ENCODE measurements around the gene DCLK3.

The DCLK3 gene

GRCh38 chr3:36707623-36708409, 56.5 kb downstream of the DCLK3 start:
- no peak for DNase-seq (ENCODE audit: low read depth)

DNA sequence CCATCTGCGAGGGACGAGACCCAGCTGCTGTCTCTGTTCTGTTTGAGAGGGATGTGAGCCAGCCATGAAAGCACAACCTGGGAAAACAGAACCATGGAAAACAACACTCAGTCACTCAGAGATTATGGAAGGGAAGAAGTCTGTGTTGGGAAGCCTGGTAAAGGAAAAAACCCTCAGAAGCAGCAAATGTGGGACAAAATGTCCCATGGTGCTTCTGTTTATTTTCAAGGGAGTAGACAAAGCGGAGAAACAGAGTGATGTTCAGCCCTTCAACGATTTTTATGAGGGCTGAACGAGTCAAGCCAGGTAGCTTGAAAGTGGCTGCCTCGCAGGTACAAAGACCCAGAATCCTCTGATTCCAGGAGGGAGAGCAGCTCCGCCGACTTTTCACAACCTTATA, 59.3 kb downstream of the DCLK3 start:
- no peak for DNase-seq (ENCODE audit: low read depth)

GRCh38 chr3:36704280-36704679, 60.1 kb downstream of the DCLK3 start:
- DNase-seq (ENCODE audit: low read depth), result no peak

DNA sequence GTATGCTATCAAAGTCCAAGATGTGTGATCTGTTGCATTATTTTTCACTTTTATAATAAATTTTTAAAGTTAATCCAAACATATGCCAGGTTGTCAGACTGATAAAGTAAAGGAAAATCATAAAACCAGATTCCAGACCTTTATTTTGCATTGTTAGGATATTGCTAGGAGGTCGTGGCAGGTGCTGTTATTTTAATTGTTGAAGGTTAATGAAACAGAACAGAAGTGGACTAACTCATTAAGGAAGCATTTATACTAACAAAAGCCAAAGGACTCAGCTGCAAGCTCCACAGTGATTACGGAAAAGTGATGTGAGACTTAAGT, 63.1 kb downstream of the DCLK3 start:
- DNase-seq (ENCODE audit: low read depth), result no peak

DNA sequence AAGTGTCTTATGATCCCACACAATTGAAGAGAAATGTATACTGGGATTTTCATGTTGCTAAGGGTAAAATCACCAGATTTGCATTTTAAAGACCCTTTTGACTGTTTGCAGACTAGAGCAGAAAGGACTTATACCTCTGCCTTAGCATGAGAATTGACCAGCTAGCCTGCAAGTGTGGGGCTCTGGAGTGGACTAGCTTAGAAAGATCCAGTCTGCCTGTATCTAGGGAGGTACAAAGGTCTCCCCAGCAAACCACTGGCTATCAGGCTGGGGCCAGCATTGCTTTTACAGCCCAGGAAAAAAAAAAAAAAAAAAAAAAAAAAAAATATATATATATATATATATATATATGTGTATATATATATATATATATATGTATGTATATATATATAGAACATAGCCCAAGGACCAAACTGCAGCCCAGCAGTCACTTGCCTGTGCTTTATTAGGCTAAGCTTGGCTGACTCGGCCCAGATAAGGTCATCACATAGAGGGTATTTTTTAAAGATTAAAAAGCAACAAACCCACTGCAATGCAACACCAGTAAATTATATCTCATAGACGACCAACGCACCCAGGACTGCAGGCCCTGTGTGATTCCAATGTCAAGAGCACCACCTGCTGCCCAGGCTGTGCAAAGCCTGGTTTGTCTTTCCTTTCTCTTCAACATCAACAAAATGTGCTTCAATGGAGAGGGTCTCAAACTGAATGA, 63.7 kb downstream of the DCLK3 start:
- no peak for DNase-seq (ENCODE audit: low read depth)

- no peak for DNase-seq (ENCODE audit: low read depth)
These were observed 66.0 kb downstream of the DCLK3 start for GRCh38 chr3:36698314-36698713.

- no peak for DNase-seq (ENCODE audit: low read depth)
These were observed 66.9 kb downstream of the DCLK3 start for GRCh38 chr3:36697229-36698001.

DNA sequence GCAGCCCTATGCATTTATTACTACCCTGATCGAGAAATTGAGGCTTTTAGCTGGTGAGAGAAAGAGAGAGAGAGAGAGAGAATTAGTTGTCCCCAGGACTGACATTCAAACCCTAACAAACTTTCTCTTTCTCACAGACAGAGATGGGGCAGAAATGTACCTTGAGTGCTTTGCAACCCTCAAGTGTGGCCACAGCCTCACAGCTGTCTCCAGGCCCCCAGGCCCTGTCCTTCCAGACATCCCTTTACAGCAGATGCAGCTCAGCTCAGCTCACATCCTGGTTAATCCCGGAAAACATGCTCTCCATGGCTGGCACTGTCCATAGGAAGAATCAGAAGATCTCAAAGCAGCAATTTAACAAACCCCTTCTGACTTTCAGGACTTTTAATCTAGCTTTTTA, 67.6 kb downstream of the DCLK3 start:
- DNase-seq (ENCODE audit: low read depth), result no peak

DNA sequence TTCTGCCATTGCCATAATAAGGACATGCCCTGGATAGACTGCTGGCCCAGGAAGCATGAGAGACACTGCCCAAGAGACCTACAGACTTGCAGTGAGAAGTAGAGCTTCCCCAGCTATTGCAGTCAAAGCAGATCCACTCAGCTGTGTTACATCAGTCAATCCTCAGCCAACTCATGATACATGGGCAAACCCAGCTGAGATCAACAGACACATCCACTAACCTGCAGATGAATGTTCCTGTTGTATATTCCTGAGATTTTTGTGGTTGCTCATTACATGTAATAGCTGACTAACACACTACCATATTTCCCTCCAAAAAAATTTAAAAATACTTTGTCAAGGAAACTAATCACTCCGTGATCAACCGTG, 68.6 kb downstream of the DCLK3 start:
- DNase-seq (ENCODE audit: low read depth), result no peak

DNA sequence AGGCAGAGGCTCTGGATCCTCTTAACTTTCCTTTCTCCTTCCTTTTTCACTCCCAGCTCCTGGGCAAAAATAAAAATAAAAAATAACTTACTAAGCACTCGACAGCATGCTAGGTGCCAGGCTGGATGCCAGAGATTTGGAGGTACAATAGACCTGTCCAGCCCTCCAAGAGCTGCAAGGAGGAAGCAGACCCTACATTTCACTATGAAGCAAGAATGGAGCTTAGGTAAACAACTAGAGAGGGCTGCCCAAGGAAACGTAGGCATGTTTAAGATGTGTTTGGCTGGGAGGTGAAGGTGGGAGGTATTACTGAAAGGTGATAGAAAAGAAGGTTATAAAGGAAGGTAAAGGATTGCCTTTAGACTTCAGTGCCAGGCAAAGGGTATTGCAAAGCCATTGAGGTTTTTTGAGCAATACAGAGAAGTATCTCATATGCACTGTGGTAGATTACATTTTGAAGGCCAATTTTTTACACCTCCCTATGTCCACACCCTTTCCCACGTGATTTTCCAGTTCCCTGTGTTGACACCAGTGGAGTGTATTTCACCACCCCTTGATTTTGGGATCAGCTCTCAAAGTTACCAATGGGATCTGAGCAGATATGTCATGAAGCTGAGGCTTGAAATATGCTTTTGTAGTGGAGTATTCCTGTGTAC, 69.1 kb downstream of the DCLK3 start:
- no peak for DNase-seq (ENCODE audit: low read depth)

DNA sequence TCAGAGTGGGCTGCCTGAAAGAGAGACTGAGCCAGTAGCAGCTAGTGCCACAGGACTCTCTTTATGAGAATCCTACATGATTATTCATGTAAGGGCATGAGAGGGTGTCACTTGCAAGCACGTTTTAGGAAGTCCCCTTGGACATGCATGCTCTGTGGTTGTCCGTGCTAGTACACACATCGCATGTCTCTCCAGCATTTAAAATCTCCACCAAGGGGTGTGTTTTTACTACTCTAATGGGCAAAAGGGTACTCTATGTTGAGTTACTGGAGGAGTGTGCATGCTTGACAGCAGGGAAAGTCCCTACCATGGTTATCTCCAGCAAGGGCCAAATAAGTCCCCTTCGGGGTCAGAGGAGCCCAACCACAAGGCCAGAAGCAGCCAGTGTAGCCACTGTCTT, 70.7 kb downstream of the DCLK3 start:
- DNase-seq (ENCODE audit: low read depth), result no peak

- no peak for DNase-seq (ENCODE audit: low read depth)
These were observed 74.8 kb downstream of the DCLK3 start for GRCh38 chr3:36689560-36689959.

DNA sequence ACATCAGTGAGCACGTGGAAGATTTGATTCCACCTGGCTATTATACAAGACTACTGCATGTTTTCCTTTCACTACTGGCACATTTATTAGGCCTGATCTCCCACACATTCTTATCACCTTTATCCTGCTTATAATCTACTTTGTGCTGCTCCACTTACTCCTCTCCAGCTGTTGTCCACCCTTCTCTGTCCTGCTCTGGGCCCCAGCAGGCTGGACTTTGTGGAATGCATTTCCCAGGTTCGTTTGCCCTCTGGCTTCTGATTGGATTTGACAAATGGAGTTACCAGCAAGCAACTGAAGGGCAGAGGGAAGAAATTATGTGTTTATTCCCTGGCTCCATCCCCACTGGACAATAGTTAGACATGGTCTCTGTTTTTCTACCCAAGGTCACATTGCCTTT, 75.5 kb downstream of the DCLK3 start:
- DNase-seq (ENCODE audit: low read depth), result no peak

GRCh38 chr3:36686516-36686915, 77.8 kb downstream of the DCLK3 start:
- no peak for DNase-seq (ENCODE audit: low read depth)

DNA sequence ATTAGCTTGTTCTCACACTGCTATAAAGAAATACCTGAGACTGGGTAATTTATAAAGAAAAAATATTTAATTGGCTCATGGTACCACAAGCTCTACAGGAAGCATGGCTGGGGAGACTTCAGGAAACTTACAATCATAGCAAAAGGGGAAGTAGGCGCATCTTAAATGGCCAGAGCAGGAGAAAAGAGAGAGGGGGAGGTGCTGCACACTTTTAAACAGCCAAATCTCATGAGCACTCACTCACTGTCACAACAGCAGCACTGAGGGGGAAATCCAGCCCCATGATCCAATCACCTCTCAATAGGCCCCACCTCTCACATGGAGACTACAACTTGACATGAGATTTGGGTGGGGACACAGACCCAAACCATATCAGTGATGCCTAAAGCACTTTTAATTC, 82.5 kb downstream of the DCLK3 start:
- no peak for DNase-seq (ENCODE audit: low read depth)

DNA sequence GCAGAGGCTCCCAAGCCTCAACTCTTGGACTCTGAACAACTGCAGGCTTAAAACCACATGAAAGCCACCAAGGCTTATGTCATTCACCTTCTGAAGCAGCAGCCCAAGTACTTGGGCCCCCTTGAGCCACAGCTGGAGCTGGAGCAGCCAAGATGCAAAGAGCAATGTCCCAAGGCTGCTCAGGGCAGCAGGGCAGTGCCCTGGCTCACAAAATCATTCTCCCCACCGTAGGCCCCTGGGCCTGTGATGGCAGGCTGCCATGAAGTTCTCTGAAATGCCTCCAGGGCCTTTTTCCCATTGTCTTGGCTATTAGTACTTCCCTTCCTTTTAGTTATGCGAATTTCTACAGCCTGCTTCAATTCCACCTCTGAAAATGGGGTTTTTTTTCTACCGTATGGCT, 83.4 kb downstream of the DCLK3 start:
- no peak for DNase-seq (ENCODE audit: low read depth)

DNA sequence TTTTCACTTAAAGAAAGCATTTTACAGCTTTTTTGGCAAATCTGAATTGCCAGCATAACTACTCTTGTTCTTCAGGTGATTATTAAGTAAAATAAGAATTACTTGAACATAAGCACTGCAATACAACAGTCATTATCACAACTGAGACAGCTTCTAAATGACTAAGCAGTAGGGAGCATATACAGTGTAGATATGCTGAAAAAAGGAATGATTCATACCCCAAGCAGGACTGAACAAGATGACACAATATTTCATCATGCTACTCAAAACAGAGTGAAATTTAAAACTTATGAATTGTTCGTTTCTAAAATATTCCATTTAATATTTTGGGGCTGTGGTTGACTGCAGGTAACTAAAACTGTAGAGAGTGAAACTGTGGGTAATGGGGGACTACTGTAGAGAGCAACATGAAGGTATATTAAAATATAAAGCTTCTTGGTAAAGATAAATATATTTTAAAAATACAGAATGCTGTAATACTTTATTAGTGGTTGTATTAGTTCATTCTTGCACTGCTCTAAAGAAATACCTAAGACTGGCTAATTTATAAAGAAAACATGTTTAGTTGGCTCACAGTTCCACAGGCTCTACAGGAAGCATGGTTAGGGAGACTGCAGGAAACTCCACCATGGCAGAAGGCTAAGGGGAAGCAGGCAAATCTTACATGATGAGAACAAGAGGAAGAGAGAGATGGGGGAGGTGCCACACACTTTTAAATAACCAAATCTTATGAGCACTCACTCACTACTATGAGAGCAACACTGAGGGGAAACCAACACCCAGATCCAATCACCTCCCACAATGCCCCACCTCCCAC, 84.8 kb downstream of the DCLK3 start:
- no peak for DNase-seq (ENCODE audit: low read depth)

- no peak for DNase-seq (ENCODE audit: low read depth)
These were observed 85.9 kb downstream of the DCLK3 start for GRCh38 chr3:36678216-36679013.

DNA sequence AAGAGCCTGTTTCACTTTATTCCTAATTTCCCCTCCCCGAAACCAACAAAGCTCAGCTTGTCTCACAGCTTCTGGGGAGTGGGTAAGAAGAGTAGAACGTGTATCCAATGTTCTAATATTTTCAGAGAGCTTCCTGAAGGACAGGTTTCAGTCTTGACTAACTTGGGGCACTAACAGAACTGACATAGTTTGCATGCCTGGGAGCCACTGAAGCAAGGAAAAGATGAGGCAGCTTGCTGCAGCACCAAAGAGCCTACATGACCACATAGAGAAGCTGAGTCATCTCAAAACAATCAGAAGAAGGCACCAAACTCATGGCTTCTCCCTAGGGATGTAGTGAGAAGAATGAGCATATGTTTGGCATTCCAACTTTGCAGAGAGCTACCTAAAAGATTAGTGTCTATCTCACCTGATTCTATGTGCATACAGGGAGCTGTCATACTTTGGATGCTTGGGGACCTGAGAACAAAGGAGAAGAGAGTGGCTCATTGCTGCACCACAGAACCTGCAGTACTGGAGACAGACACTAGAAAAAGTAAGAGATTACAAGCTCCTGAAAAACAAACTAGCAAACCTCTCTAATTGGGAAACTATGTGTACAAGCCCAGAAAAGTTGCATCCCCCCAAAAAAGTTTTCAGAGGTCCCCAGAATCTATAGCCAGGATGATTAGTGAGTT, 86.9 kb downstream of the DCLK3 start:
- no peak for DNase-seq (ENCODE audit: low read depth)

GRCh38 chr3:36674816-36675215, 89.5 kb downstream of the DCLK3 start:
- DNase-seq (ENCODE audit: low read depth), result no peak
